IMR-90 (cell line): ENCODE results near the gene CNPY3. TPM values are rescaled to one million over a fixed set of nuclear protein-coding genes. Genes with fewer than 3 reads are reported as not detected.

Source experiments
- ATAC-seq: fragments of 200-7000 bp; cut with Tn5 transposase; 2 replicates; pipeline ENCODE4 v1.9.1; 2020; ENCODE audit warnings: low read depth, mild to moderate bottlenecking, moderate library complexity
- BruUV-seq: library from RNA; stranded (reverse); fragments of 400-500 nt; replicated peaks from 2 replicates; lab custom pipeline; 2021; lab: Mats Ljungman, UMichigan
- CTCF ChIA-PET: fragments of 300-600 bp; formaldehyde crosslinking; extraction: SDS; loops from one replicate; lab custom pipeline; 2021; ENCODE audit warnings: antibody characterized with exemption; lab: Yijun Ruan, JAX
- POLR2A ChIA-PET: fragments of 300-600 bp; sonication (Branson Sonifier 250); formaldehyde crosslinking; loops from one replicate; lab custom pipeline; 2022; ENCODE audit warnings: antibody characterized with exemption; ENCODE audit not compliant: unreplicated experiment; lab: Charles Lee
- DNase-seq: peaks from one replicate; pipeline ENCODE4 v3.0.0; 2013
- H2AFZ ChIP-seq: replicated peaks from 2 replicates; pipeline ENCODE3; 2013; ENCODE audit warnings: low read length, mild to moderate bottlenecking; ENCODE audit not compliant: poor library complexity
- H2AK5ac ChIP-seq: 2 replicates; pipeline ENCODE4 v1.6.1; 2013; ENCODE audit warnings: low read depth, low read length, inconsistent platforms
- H2AK9ac ChIP-seq: replicated peaks from 2 replicates; pipeline ENCODE3; 2013; ENCODE audit warnings: mild to moderate bottlenecking, low read depth, low read length, moderate library complexity; ENCODE audit not compliant: poor library complexity
- H2BK120ac ChIP-seq: 2 replicates; pipeline ENCODE4 v1.6.1; 2013; ENCODE audit warnings: low read depth, low read length, inconsistent platforms
- H2BK15ac ChIP-seq: 3 replicates; pipeline ENCODE4 v1.6.1; 2013; ENCODE audit warnings: low read depth, low read length, inconsistent platforms
- H2BK20ac ChIP-seq: 2 replicates; pipeline ENCODE4 v1.6.1; 2013; ENCODE audit warnings: low read depth, mild to moderate bottlenecking, inconsistent platforms, low read length, moderate library complexity
- H2BK5ac ChIP-seq: 2 replicates; pipeline ENCODE4 v1.6.1; 2013; ENCODE audit warnings: mild to moderate bottlenecking, low read depth, low read length, inconsistent platforms; ENCODE audit not compliant: poor library complexity, severe bottlenecking
- H3K14ac ChIP-seq: replicated peaks from 2 replicates; pipeline ENCODE4 v1.6.1; 2013; ENCODE audit warnings: low read depth, low read length, inconsistent platforms
- H3K18ac ChIP-seq: 2 replicates; pipeline ENCODE4 v1.6.1; 2013; ENCODE audit warnings: low read depth, low read length, control low read depth
- H3K23ac ChIP-seq: 2 replicates; pipeline ENCODE4 v1.6.1; 2013; ENCODE audit warnings: low read depth, low read length, inconsistent platforms
- H3K27ac ChIP-seq: 2 replicates; pipeline ENCODE4 v1.5.1; 2013; ENCODE audit warnings: mild to moderate bottlenecking, control low read depth, low read length; ENCODE audit not compliant: insufficient read depth
- H3K27me3 ChIP-seq: 2 replicates; pipeline ENCODE4 v1.6.1; 2013; ENCODE audit warnings: low read length; ENCODE audit not compliant: control insufficient read depth, insufficient read depth
- H3K36me3 ChIP-seq: 2 replicates; pipeline ENCODE4 v1.6.1; 2013; ENCODE audit warnings: low read length, mixed read lengths; ENCODE audit not compliant: control insufficient read depth, insufficient read depth
- H3K4ac ChIP-seq: 2 replicates; pipeline ENCODE4 v1.6.1; 2013; ENCODE audit warnings: low read depth, low read length, inconsistent platforms
- H3K4me1 ChIP-seq: 2 replicates; pipeline ENCODE4 v1.6.1; 2013; ENCODE audit warnings: low read length, mixed read lengths; ENCODE audit not compliant: control insufficient read depth, insufficient read depth
- H3K4me2 ChIP-seq: 2 replicates; pipeline ENCODE4 v1.6.1; 2013; ENCODE audit warnings: low read depth, mild to moderate bottlenecking, control low read depth, low read length, moderate library complexity
- H3K4me3 ChIP-seq: 2 replicates; pipeline ENCODE4 v1.5.1; 2013; ENCODE audit warnings: low read depth, mild to moderate bottlenecking, control low read depth, low read length, moderate library complexity; ENCODE audit not compliant: insufficient read depth
- H3K56ac ChIP-seq: 2 replicates; pipeline ENCODE4 v1.6.1; 2013; ENCODE audit warnings: low read length, inconsistent platforms; ENCODE audit not compliant: insufficient read depth; ENCODE audit errors: extremely low read depth
- H3K79me1 ChIP-seq, 2 experiments: 2 replicates each; pipeline ENCODE4 v1.6.1; 2013; ENCODE audit warnings: low read length in 2 of 2, inconsistent platforms in 1 of 2, low read depth in 1 of 2
- H3K9ac ChIP-seq: 2 replicates; pipeline ENCODE4 v1.6.1; 2013; ENCODE audit warnings: low read depth, low read length, control low read depth
- H3K9me1 ChIP-seq: 2 replicates; pipeline ENCODE4 v1.6.1; 2013; ENCODE audit warnings: low read length, inconsistent platforms; ENCODE audit not compliant: insufficient read depth
- H3K9me3 ChIP-seq: 2 replicates; pipeline ENCODE4 v1.6.1; 2013; ENCODE audit warnings: low read length; ENCODE audit not compliant: control insufficient read depth, insufficient read depth
- H4K20me1 ChIP-seq: 2 replicates; pipeline ENCODE4 v1.6.1; 2013; ENCODE audit warnings: low read length, inconsistent platforms; ENCODE audit not compliant: insufficient read depth
- H4K5ac ChIP-seq: 2 replicates; pipeline ENCODE4 v1.6.1; 2013; ENCODE audit warnings: mild to moderate bottlenecking, low read depth, low read length, control low read depth
- H4K8ac ChIP-seq, 2 experiments: 2 replicates each; pipeline ENCODE4 v1.6.1; 2013; ENCODE audit warnings: low read depth in 2 of 2, low read length in 2 of 2, control low read depth in 1 of 2, inconsistent platforms in 1 of 2
- H4K91ac ChIP-seq: 2 replicates; pipeline ENCODE4 v1.6.1; 2013; ENCODE audit warnings: low read depth, low read length, inconsistent platforms; ENCODE audit not compliant: insufficient read depth
- BHLHE40 ChIP-seq: fragments of 150-350 bp; IDR thresholded peaks from 2 replicates; pipeline ENCODE4 v1.6.1; 2016; ENCODE audit warnings: mild to moderate bottlenecking, low read depth, low read length
- CEBPB ChIP-seq: IDR thresholded peaks from 2 replicates; pipeline ENCODE4 v1.6.1; 2012; ENCODE audit warnings: low read depth, low read length, improper control_type of control experiment
- ELK1 ChIP-seq: fragments of 150-350 bp; IDR thresholded peaks from 2 replicates; pipeline ENCODE4 v1.6.1; 2016; ENCODE audit warnings: low read depth, mild to moderate bottlenecking, low read length, moderate library complexity, borderline replicate concordance
- MAFK ChIP-seq: IDR thresholded peaks from 2 replicates; pipeline ENCODE4 v1.6.1; 2012; ENCODE audit warnings: low read depth, low read length, improper control_type of control experiment
- MAZ ChIP-seq: IDR thresholded peaks from 2 replicates; pipeline ENCODE4 v1.6.1; 2012; ENCODE audit warnings: low read depth, mild to moderate bottlenecking, low read length, improper control_type of control experiment, moderate library complexity, borderline replicate concordance
- MXI1 ChIP-seq: IDR thresholded peaks from 2 replicates; pipeline ENCODE4 v1.6.1; 2012; ENCODE audit warnings: low read depth, mild to moderate bottlenecking, low read length, moderate library complexity, borderline replicate concordance
- NFE2L2 ChIP-seq: fragments of 150-350 bp; IDR thresholded peaks from 2 replicates; pipeline ENCODE4 v1.6.1; 2016; ENCODE audit warnings: low read depth, mild to moderate bottlenecking, low read length
- POLR2A ChIP-seq: IDR thresholded peaks from 2 replicates; pipeline ENCODE4 v1.6.1; 2012; ENCODE audit warnings: mild to moderate bottlenecking, low read depth, low read length
- RCOR1 ChIP-seq: IDR thresholded peaks from 2 replicates; pipeline ENCODE4 v1.6.1; 2012; ENCODE audit warnings: mild to moderate bottlenecking, low read length, improper control_type of control experiment; ENCODE audit not compliant: insufficient replicate concordance
- RFX5 ChIP-seq: IDR thresholded peaks from 2 replicates; pipeline ENCODE4 v1.8.0; 2012; ENCODE audit warnings: low read depth, mild to moderate bottlenecking, low read length, moderate library complexity
- USF2 ChIP-seq: fragments of 150-350 bp; IDR thresholded peaks from 2 replicates; pipeline ENCODE4 v1.6.1; 2017; ENCODE audit warnings: mild to moderate bottlenecking, antibody characterized with exemption, low read length, low read depth
- WGBS, 2 experiments: methylation state at CpG; one replicate each; pipeline versions ENCODE4 v1.1.5 to v1.1.7; 2013; ENCODE audit warnings: missing lambda C conversion rate in 2 of 2; ENCODE audit not compliant: insufficient read length in 1 of 2; ENCODE audit errors: extremely low coverage in 2 of 2; 5-methylcytosine and 5-hydroxymethylcytosine counted together
- dilution Hi-C: fragments of 300-500 bp; cut with HindIII; formaldehyde crosslinking; loops from one replicate; pipeline ENCODE4 v1.14.3; 2018; ENCODE audit warnings: low sequenced_read_pairs; ENCODE audit not compliant: unreplicated experiment
- in situ Hi-C: fragments of 300-500 bp; cut with MboI; formaldehyde crosslinking; loops from 3 replicates; pipeline ENCODE4 v1.14.3; 2019; ENCODE audit warnings: low sequenced_read_pairs, inconsistent platforms, mixed read lengths
- intact Hi-C: fragments of 100-400 bp; cut with micrococcal nuclease; formaldehyde crosslinking; loops from 2 replicates; pipeline ENCODE4 v1.10.0; 2022
- polyA plus RNA-seq, 3 experiments: library from polyadenylated mRNA; depleted of rRNA; stranded (reverse); fragments of >200 nt; gene quantifications; 2 replicates each; pipeline ENCODE4 v1.2.3, GENCODE V29; 2012; ENCODE audit warnings: low replicate concordance in 1 of 3
- total RNA-seq: library from RNA; depleted of rRNA; stranded (reverse); fragments of >200 nt; gene quantifications from 2 replicates; pipeline ENCODE4 v1.2.3, GENCODE V29; 2012

Gene CNPY3
- total and polyA plus RNA-seq, 2 of the 4 experiments (the other 2 are of a cell fraction): 13.3 to 39.2 TPM

GRCh38 chr6:42907336-42907735 is 21.9 kb upstream of the CNPY3 start:
- DNase-seq (no peak), ATAC-seq (no peak)
- H3K36me3 ChIP-seq: no peaks in the 10 kb centered on the region
- no peak overlapping the region for H3K4me2 ChIP-seq
- no peak overlapping the region for H2BK20ac ChIP-seq
- H4K20me1 ChIP-seq: no peaks in the 10 kb centered on the region
- no CpG with 5 or more reads among the region's 5 CpGs for WGBS, 2 experiments
- TF ChIP-seq RCOR1: no peak
- no peak for TF ChIP-seq MAZ
- no peak for TF ChIP-seq MXI1
- no peak for TF ChIP-seq BHLHE40
- TF ChIP-seq ELK1: no peak
- TF ChIP-seq USF2: no peak
- no peak for TF ChIP-seq POLR2A
- TF ChIP-seq RFX5: no peak
- TF ChIP-seq CEBPB: no peak
- no peak for TF ChIP-seq NFE2L2
- no peak for TF ChIP-seq MAFK
- no peak overlapping the region for H2BK120ac ChIP-seq
- H3K14ac ChIP-seq: no peak overlapping the region
- no peak overlapping the region for H2AK9ac ChIP-seq
- H3K27ac ChIP-seq: no peak overlapping the region
- no peak overlapping the region for H3K4me3 ChIP-seq
- no peak overlapping the region for H4K5ac ChIP-seq
- H4K8ac ChIP-seq: no peak overlapping the region
- dilution Hi-C loops: no loop called here
- in situ Hi-C loops: loop anchor here (10.0 kb wide), 1 partner anchor 237 kb away; no protein-coding TSS in a partner anchor
- no peak overlapping the region for H3K56ac ChIP-seq
- ChIA-PET CTCF (no interaction called here), POLR2A (no interaction called here)
- no peaks in the 10 kb centered on the region for H3K9me3 ChIP-seq
- H3K4ac ChIP-seq: no peak overlapping the region
- H2BK5ac ChIP-seq: no peak overlapping the region
- no peak overlapping the region for H2BK15ac ChIP-seq
- H3K4me1 ChIP-seq: no peaks in the 10 kb centered on the region; the same call in 1 of the 2 replicates
- H3K9ac ChIP-seq: no peak overlapping the region
- H3K9me1 ChIP-seq: no peaks in the 10 kb centered on the region
- no TSS peak for BruUV-seq
- no peak overlapping the region for H3K18ac ChIP-seq
- H3K23ac ChIP-seq: no peak overlapping the region
- H4K91ac ChIP-seq: no peak overlapping the region
- H2AFZ ChIP-seq: no peak overlapping the region
- H3K27me3 ChIP-seq: 0 out of 2 replicates have a peak, but pooled peaks cover 2% of the 10 kb centered on the region
- no peaks in the 10 kb centered on the region for H3K79me1 ChIP-seq
- intact Hi-C loops: loop anchor here (10.0 kb wide), 1 partner anchor 427 kb away; no protein-coding TSS in a partner anchor
- H2AK5ac ChIP-seq: no peak overlapping the region
